WTC11 (cell line): ENCODE results near the gene RGS6. TPM values are rescaled to one million over a fixed set of nuclear protein-coding genes. Genes with fewer than 3 reads are reported as not detected.

Source experiments
- ATAC-seq: fragments of 200-7000 bp; cut with Tn5 transposase; 2 replicates; pipeline ENCODE4 v1.10.0; 2021; ENCODE audit warnings: mild to moderate bottlenecking, moderate library complexity
- CTCF ChIA-PET: fragments of 300-600 bp; sonication (Branson Sonifier 250); formaldehyde crosslinking; loops from one replicate; lab custom pipeline; 2021; ENCODE audit warnings: antibody characterized with exemption; lab: Charles Lee
- POLR2A ChIA-PET: fragments of 350-600 bp; sonication (Branson Sonifier 250); formaldehyde crosslinking; loops from one replicate; lab custom pipeline; 2021; ENCODE audit warnings: antibody characterized with exemption; lab: Charles Lee
- DNase-seq: peaks from one replicate; pipeline ENCODE4 v3.0.0; 2021; ENCODE audit warnings: low spot score
- H3K27ac Mint-ChIP-seq: 2 replicates; pipeline ENCODE4 v1.8.0; 2021; ENCODE audit warnings: mixed read lengths
- H3K27me3 Mint-ChIP-seq: 2 replicates; pipeline ENCODE4 v1.8.0; 2021; ENCODE audit warnings: low read depth, mild to moderate bottlenecking, moderate library complexity, mixed read lengths
- H3K36me3 Mint-ChIP-seq: 2 replicates; pipeline ENCODE4 v1.8.0; 2021; ENCODE audit warnings: mixed read lengths
- H3K4me1 Mint-ChIP-seq: 2 replicates; pipeline ENCODE4 v1.8.0; 2022; ENCODE audit warnings: mixed read lengths
- H3K4me3 Mint-ChIP-seq: 2 replicates; pipeline ENCODE4 v1.8.0; 2021; ENCODE audit warnings: mild to moderate bottlenecking, moderate library complexity, mixed read lengths
- H3K9me3 Mint-ChIP-seq: 2 replicates; pipeline ENCODE4 v1.8.0; 2021; ENCODE audit warnings: mixed read lengths
- AR ChIP-seq: fragments of 250-450 bp; sonication (Bioruptor Pico); IDR thresholded peaks from 2 replicates; pipeline ENCODE4 v1.9.0; 2021; ENCODE audit warnings: mild to moderate bottlenecking
- ATF1 ChIP-seq: sonication (generic); formaldehyde crosslinking; IDR thresholded peaks from 2 replicates; pipeline ENCODE4 v1.8.1; 2023; ENCODE audit warnings: mild to moderate bottlenecking, moderate library complexity, missing genetic modification reagents
- ATF3 ChIP-seq: sonication (generic); formaldehyde crosslinking; conservative IDR thresholded peaks from 2 replicates; pipeline ENCODE4 v1.8.1; 2022; ENCODE audit warnings: mild to moderate bottlenecking, missing genetic modification reagents
- CBFB ChIP-seq: sonication (generic); formaldehyde crosslinking; IDR thresholded peaks from 2 replicates; pipeline ENCODE4 v1.8.1; 2022; ENCODE audit warnings: mild to moderate bottlenecking, low read depth, missing genetic modification reagents
- CREB1 ChIP-seq: sonication (generic); formaldehyde crosslinking; IDR thresholded peaks from 2 replicates; pipeline ENCODE4 v1.8.0; 2023; ENCODE audit warnings: mild to moderate bottlenecking, missing genetic modification reagents
- ERG ChIP-seq: fragments of 250-450 bp; sonication (Bioruptor Pico); IDR thresholded peaks from 2 replicates; pipeline ENCODE4 v1.8.0; 2021; ENCODE audit warnings: mild to moderate bottlenecking
- ETV6 ChIP-seq: sonication (generic); formaldehyde crosslinking; IDR thresholded peaks from 2 replicates; pipeline ENCODE4 v1.8.1; 2022; ENCODE audit warnings: mild to moderate bottlenecking, missing genetic modification reagents
- GRHL2 ChIP-seq: fragments of 250-450 bp; sonication (Bioruptor Pico); IDR thresholded peaks from 2 replicates; pipeline ENCODE4 v1.8.0; 2022; ENCODE audit warnings: mild to moderate bottlenecking, moderate library complexity; ENCODE audit not compliant: insufficient replicate concordance, severe bottlenecking
- GTF2I ChIP-seq: fragments of 250-450 bp; sonication (Bioruptor Pico); conservative IDR thresholded peaks from 2 replicates; pipeline ENCODE4 v1.4.0; 2021; ENCODE audit warnings: mild to moderate bottlenecking
- NR2C2 ChIP-seq: sonication (generic); formaldehyde crosslinking; IDR thresholded peaks from 2 replicates; pipeline ENCODE4 v1.8.0; 2022; ENCODE audit warnings: mild to moderate bottlenecking, missing genetic modification reagents
- NR3C1 ChIP-seq: sonication (generic); formaldehyde crosslinking; conservative IDR thresholded peaks from 2 replicates; pipeline ENCODE4 v1.8.1; 2023; ENCODE audit warnings: low read depth, mild to moderate bottlenecking, missing genetic modification reagents
- RELA ChIP-seq: sonication (generic); formaldehyde crosslinking; IDR thresholded peaks from 2 replicates; pipeline ENCODE4 v1.8.1; 2022; ENCODE audit warnings: missing genetic modification reagents, mild to moderate bottlenecking, borderline replicate concordance
- SP1 ChIP-seq: sonication (generic); formaldehyde crosslinking; conservative IDR thresholded peaks from 2 replicates; pipeline ENCODE4 v1.8.1; 2022; ENCODE audit warnings: missing genetic modification reagents
- USF1 ChIP-seq: sonication (generic); formaldehyde crosslinking; IDR thresholded peaks from 2 replicates; pipeline ENCODE4 v1.8.0; 2022; ENCODE audit warnings: mild to moderate bottlenecking, missing genetic modification reagents
- ZBTB21 ChIP-seq: sonication (generic); formaldehyde crosslinking; IDR thresholded peaks from 2 replicates; pipeline ENCODE4 v1.8.1; 2023; ENCODE audit warnings: mild to moderate bottlenecking, missing genetic modification reagents, borderline replicate concordance
- ZBTB43 ChIP-seq: sonication (generic); formaldehyde crosslinking; IDR thresholded peaks from 2 replicates; pipeline ENCODE4 v1.8.1; 2023; ENCODE audit warnings: mild to moderate bottlenecking, missing genetic modification reagents
- ZNF121 ChIP-seq: sonication (generic); formaldehyde crosslinking; IDR thresholded peaks from 2 replicates; pipeline ENCODE4 v1.8.0; 2023; ENCODE audit warnings: missing genetic modification reagents
- ZNF138 ChIP-seq: sonication (generic); formaldehyde crosslinking; conservative IDR thresholded peaks from 2 replicates; pipeline ENCODE4 v1.8.1; 2022; ENCODE audit warnings: mild to moderate bottlenecking, moderate library complexity, missing genetic modification reagents
- ZNF512 ChIP-seq: sonication (generic); formaldehyde crosslinking; IDR thresholded peaks from 2 replicates; pipeline ENCODE4 v1.8.1; 2022; ENCODE audit warnings: missing genetic modification reagents, borderline replicate concordance
- total RNA-seq: library from RNA; stranded (reverse); gene quantifications from 3 replicates; pipeline ENCODE4 v1.2.3, GENCODE V29; 2021

The RGS6 gene
- total RNA-seq, 1 experiment from 2014 or later: 1.0 TPM

GRCh38 chr14:72408020-72408419 lies 475.8 kb downstream of the RGS6 start (continued):
- TF ChIP-seq AR (CRISPR knock-in tag): no peak
- TF ChIP-seq NR3C1: no peak
- no peak for TF ChIP-seq ETV6

- H3K4me1 Mint-ChIP-seq: peaks cover 3% of the 10 kb centered on the region; the same call in 1 of the 2 replicates
- no peaks in the 10 kb centered on the region; the same call in 1 of the 2 replicates for H3K27me3 Mint-ChIP-seq
- H3K36me3 Mint-ChIP-seq: peaks cover 4% of the 10 kb centered on the region
- ChIA-PET POLR2A (no interaction called here), CTCF (no interaction called here)
- H3K9me3 Mint-ChIP-seq: peaks cover 24% of the 10 kb centered on the region
- ATAC-seq: no peak
- H3K4me3 Mint-ChIP-seq: no peak overlapping the region
- no peak overlapping the region for H3K27ac Mint-ChIP-seq
- no peak for DNase-seq
- no peak for TF ChIP-seq ZNF138 (CRISPR knock-in tag)
- no peak for TF ChIP-seq ATF1 (CRISPR knock-in tag)
- no peak for TF ChIP-seq USF1 (CRISPR knock-in tag)
- TF ChIP-seq RELA: no peak
- TF ChIP-seq ERG (CRISPR knock-in tag): no peak
- no peak for TF ChIP-seq NR2C2
- TF ChIP-seq ZNF121 (CRISPR knock-in tag): no peak
- no peak for TF ChIP-seq ZBTB21 (CRISPR knock-in tag)
- no peak for TF ChIP-seq ATF3 (CRISPR knock-in tag)
- TF ChIP-seq CREB1 (CRISPR knock-in tag): no peak
- no peak for TF ChIP-seq CBFB (CRISPR knock-in tag)
- TF ChIP-seq GRHL2 (CRISPR knock-in tag): no peak
- no peak for TF ChIP-seq SP1
- TF ChIP-seq NR3C1: no peak
- no peak for TF ChIP-seq ZBTB43 (CRISPR knock-in tag)
- TF ChIP-seq GTF2I (CRISPR knock-in tag): no peak
- no peak for TF ChIP-seq ZNF512 (CRISPR knock-in tag)
Measured at GRCh38 chr14:72409047-72409446, 476.8 kb downstream of the RGS6 start.
